NCI-H82 (cell line): ENCODE data around the gene RAB3GAP2.
"Not testable (repeated sequence)": the region's sequence is repeated elsewhere in the genome, so short reads cannot be mapped to it uniquely, and the experiment has no call there.

Experiments
- DNase-seq: peaks from one replicate; lab custom pipeline; 2025; lab: John Stamatoyannopoulos, UW

The RAB3GAP2 gene

DNA sequence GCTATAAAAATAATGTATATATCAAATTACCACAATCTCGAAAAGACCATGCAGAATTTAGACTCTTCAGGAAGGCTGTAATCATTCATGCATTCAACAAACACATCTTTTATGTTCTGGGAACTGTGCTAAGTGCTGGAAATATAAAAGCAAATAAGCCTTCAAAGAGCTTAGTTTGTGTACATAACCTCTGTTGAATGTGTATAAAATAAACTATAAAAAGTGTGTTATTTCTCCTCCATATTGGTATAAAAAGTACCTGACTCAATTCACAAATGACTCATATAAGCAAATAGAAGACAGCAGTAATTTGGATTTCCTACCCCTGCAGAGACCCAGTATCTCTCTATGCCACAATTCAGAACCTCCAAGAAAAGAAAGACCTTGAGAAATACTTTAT, 36.8 kb downstream of the RAB3GAP2 start:
- no peak for DNase-seq

DNA sequence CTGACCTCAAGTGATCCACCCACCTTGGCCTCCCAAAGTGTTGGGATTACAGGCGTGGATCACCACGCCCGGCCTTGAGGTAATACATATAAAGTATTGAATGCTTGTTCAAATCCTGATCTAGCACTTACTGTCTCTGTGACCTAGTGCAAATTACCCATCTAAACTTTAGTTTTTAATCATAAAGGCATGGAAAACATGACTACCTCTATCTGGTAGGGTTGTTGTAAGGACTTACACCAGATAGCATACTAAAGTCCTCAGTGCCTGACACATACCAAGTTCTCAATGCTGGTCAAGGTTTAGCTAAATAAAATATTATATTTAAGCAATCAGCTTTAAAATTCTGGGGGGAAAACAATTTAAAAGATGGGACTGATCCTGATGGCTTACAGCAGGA, 38.3 kb downstream of the RAB3GAP2 start:
- DNase-seq, result no peak

DNA sequence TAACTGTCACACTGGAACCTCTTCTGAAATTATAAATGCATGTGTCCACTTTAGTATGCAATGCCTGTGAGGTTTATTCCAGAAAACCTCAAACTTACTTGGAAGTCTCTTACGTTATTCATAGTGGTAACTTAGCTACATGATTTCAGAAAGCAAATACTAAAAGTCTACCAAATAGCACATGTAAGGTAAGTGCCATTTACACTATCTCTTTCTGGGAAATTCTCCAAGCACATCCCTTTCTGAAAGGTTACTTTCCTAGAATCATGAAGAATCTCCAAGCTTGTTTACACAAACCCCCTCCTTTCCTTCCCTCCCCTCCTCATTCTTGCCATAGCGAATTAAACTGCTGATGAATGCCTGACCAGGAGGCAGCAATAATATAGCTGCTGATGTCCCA, 42.5 kb downstream of the RAB3GAP2 start:
- no peak for DNase-seq

DNA sequence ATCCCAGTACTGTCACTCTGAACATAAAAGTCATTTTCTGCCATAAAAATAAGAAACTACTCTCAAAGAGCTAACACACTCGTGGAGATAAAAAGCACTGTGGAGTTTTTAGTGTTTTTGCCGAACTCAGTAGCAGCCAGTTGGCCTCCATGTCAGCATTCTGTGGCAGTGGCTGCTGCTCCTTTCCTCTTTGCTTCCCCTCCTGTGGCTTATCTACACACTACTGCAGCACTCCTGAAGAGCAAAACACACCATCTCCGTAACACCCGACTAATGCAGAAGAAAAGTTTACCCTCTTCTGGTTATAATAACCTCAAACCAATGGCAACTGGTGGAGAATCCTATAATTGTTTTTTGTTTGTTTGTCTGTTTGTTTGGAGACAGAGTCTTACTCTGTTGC, 44.9 kb downstream of the RAB3GAP2 start:
- DNase-seq, result no peak

DNA sequence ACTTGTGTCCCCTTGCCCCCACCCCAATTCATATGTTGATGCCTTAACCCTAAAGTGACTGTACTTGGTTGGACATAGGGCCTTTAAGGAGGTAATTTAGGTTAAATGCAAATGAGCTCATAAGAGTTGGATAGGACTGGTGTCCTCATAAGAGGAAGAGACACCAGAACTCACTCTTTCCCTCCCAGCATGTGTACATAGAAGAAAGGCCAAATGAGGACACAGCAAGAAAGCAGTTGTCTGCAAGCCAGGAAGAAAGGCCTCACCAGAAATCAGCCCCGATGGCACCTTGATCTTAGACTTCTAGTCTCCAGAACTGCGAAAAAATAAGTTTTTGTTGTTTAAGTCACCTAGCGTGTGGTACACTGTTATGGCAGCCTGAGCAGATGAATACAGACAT, 45.5 kb downstream of the RAB3GAP2 start:
- peak; percentile 36 for DNase-seq

DNA sequence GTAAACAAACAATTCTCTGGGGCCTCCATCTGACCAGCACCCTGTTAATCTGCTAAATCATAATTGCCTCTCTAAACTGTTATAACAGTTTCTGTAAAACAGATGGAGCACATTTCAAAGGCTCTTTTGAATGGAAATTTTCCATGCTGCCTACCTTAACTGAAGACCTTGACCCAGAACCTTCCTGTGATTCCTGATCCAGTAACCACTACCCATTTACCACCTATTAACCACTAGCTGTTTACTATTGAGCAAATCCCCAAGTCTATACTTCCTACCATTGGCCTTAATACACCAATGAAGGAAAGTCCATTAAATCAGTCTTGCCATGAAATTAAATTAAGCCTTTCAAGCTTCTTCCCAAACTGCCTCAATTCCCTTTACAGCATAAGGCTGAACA, 46.3 kb downstream of the RAB3GAP2 start:
- peak; percentile 46 for DNase-seq

DNA sequence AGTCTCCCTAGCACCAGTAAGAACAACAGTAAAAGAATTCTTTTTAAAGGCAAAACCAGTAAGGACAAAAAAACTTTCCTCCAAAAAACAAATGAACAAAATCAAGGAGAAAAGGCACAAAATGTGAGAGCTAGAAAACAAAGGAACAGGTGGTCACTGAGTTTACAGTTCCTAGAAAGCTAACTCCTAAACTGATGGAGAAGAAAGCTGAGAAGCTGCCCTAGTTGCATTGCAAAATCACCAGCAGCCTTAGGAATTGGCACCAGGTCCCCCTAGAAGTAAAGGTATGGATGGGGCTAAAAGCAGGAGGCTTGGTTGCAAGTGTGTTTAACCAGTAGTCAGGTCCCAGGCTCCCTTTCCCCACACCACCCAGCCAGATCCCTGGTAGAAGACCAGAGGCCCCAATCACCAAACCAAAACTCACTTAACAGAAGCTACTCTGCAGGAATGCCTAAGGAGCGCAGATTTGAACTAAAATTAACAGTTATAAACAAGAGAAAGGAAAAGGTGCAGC, 47.6 kb downstream of the RAB3GAP2 start:
- no peak for DNase-seq

DNA sequence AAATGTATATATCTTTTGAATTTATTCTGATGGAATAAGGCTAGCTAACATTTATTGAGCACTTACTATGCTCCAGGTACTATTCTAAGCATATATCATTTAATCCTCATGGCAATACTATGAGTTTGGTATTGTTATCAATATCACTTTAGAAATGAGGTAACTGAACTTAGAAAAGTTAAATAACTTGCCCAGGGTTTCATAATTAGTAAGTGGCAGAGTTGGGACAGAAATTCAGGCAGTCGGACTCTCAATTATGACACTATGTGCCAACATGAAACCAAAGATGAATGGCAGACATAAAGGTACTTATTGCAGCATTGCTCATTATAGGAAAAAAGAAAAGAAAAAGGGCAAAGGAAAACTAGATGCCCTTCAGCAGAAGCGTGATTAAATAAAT, 48.2 kb downstream of the RAB3GAP2 start:
- DNase-seq, result no peak

DNA sequence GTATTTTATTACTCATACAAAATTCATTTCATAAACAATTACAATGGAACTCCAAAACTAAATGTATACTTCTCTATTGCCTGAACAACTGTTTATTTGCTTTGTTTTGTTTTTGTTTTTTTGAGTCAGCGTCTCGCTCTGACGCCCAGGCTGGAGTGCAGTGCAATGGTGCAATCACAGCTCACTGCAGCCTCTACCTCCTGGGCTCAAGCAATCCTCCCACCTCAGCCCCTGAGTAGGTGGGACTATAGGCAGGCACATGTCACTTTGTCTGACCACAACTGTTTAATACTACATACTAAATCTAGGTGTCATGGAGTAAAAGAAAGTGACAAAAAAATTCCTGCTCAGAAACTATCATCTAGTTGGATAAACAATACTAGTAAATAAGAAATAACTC, 49.3 kb downstream of the RAB3GAP2 start:
- no peak for DNase-seq

DNA sequence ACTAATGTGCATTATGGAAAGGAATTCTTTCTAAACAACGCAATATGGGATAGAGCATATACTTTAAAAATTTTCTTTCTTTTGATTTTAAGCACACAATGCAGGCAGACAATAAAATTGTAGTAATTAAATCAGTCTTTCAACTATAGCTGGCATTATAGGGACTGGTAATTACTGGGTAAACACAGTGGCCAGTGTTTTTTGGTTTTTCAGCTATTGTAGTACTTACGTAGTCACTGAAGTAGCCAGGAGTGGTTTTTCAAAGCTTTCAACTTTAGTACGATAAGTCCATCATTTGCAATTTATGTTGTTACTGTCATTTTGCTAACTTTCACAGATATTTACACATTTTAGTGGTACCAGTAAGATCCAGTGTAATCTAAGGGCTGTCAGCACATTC, 50.6 kb downstream of the RAB3GAP2 start:
- no peak for DNase-seq

DNA sequence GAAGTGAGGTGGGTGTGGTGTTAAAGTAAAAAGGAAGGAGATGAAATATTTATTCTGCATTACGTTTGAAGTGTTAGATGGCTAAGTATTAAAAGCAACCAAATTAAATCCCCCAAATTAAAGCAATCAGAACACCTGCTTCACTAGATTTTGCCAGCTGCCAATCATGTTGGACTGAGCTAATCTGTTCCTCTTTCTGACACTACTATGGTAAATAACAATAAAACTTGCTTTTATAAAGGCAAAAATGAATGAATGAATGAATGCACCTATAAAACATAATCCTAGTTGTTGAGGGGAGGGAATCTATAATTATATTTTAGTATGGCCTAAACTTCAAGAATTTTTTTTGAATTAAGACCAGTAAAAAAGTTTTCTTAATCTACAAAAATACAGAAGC, 51.0 kb downstream of the RAB3GAP2 start:
- no peak for DNase-seq

DNA sequence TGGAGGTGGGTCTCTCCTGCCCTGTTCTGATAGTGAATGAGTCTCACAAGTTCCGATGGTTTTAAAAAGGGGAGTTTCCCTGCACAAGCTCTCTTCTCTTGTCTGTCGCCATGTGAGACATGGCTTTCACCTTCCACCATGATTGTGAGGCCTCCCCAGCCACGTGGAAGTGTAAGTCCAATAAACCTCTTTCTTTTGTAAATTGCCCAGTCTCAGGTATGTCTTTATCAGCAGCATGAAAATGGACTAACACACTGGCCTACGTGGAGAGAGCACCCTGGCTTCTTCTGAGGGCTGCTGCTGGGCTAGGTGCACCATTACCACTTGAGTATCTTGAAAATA, 51.6 kb downstream of the RAB3GAP2 start:
- not testable (repeated sequence) for DNase-seq

DNA sequence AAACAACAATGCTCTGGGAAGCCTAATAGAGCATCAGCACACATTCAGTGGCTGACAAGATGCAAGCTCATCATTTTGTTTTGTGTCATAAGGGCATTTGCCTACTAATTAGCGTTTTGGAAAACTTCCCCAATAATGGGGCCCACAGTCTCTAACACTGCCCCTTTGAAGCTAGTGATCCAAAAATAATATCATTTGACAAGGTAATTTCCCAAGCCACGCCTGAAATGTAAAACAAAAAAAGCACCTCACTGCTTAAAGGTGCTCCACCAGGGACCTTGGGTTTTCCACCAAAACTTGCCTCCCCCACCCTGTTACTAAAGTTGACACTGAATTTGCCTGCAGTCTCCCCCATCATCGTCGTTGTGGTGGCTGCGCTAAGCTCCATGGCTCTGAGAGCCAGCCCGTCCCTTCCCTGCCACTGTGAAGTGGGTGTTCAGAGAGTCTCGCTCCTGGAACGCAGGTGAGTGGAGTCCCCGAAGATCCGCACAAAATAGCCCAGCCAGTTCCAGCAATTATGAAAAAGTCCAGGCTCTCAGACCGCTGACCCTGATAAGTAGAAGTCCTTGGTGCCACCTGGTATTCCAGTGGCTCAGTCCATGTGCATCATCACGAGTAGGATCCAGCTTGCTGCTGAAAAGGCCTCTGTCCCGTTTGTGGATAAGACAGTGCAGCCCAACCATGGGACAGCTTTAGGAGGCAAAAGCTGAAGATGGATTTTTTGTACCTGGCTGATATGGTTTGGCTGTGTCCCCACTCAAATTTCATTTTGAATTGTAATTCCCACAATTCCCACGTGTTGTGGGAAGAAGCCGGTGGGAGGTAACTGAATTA, 52.2 kb downstream of the RAB3GAP2 start:
- DNase-seq, result no peak

DNA sequence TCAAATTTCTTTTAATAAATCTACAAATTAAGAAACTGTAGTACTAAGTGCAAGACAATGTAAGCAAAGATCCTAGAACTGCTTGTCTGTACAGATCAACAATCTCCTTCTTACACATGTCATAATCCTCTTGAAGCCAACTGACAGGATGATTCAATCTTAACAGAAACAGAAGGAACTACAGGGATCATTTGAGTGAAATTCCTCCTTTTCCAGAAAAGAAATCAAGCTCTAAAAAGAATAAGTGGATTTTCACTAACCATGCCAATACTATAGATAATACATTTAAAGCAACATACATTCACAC, 53.2 kb downstream of the RAB3GAP2 start:
- DNase-seq, result peak; percentile 54

DNA sequence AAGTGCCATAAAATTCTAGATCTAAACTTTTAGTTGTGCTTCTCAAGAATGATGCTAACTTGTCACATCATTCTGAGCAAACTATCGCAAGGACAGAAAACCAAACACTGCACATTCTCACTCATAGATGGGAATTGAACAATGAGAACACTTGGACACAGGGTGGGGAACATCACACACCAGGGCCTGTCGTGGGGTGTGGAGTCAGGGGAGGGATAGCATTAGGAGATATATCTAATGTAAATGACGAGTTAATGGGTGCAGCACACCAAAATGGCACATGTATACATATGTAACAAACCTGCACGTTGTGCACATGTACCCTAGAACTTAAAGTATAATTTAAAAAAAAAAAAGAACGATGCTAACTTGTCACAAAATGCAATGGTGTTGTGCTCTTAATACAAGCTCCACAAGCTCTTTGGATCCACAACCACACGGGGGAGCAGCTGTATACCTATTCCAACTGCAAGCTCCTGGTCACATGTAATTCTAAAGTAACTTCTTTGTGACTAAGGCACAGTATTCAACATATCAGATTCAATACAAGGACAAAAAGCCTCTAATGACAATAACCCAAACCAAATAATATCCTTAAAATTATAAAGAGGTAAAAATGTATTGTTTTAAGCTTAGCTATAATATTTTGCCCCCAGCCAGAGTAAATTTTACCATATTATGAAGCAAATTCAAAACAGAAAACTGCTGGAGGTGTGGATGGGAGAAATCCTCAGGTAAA, 53.7 kb downstream of the RAB3GAP2 start:
- peak; percentile 81 for DNase-seq

DNA sequence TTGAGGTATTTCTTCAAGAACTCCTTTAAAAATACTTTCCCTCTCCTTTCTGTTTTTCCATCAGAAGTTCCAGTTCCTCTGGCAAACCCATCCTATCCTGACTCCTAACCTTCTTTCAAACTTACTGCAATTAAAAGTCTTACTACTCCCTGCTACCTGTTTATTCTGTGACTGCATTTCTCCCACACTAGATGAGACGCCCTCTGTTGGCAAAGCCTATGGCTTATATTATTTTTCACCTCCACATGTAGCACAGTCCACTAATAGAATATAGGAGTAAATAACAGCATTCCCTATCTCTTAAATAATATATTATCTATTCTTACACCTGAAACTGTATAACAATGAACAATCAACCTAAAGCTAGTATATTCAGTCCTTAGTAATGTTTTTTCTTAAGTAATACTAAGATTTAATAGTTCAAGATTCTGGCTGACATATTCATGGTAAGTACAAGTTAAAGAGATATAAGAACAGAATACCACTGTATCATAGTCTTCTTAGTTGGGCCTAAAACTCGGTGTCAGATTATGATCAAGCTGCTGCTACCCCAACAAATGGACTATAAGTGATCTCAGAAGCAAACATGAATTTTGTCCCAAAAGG, 54.8 kb downstream of the RAB3GAP2 start:
- peak; percentile 19 for DNase-seq

DNA sequence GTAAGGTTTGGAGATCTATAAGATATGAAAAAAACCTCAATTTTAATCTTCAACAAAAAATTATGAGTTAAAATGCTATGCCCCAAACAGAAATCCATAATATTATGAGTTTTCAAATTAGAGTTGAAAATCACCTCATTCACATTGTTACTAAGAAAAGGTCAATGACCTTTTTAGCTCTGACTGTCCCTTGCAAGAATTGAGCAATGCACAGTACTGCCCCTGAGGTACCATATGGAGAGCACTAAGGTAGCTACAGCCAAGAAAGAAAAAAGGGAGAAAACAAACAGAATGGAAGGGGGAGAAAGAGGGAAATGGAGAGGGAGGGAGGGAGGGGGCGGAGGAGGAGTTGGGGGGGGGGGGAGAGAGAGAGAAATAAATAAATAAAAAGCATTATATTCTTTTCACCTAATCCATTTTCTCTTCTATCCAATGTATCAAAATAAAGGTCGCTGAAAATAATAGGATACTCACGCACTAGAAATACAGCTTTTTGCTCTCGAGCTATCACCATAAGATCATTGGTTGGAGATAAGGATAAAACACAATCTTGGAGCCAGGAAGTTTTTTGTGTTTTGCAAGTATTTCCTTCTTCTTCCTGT, 58.8 kb downstream of the RAB3GAP2 start:
- no peak for DNase-seq

DNA sequence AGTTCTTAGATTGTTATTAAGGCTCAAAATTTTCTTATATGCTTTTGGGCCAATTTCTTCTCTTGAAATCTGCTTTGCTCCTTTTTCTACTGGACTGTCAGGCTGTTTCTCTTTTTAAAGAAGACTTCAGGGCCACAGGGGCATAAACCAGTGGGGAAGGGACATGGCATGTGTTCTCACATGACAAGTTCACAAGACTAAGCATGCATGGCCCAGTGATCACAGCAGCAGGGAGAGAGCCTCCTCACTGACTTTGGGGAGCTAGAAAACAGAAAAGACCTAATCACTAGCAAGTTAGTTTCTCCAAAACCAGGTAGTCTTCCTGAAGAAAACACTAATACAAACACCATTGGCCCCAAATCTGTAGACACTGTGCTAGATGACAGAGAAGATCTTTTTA, 64.8 kb downstream of the RAB3GAP2 start:
- DNase-seq, result no peak

DNA sequence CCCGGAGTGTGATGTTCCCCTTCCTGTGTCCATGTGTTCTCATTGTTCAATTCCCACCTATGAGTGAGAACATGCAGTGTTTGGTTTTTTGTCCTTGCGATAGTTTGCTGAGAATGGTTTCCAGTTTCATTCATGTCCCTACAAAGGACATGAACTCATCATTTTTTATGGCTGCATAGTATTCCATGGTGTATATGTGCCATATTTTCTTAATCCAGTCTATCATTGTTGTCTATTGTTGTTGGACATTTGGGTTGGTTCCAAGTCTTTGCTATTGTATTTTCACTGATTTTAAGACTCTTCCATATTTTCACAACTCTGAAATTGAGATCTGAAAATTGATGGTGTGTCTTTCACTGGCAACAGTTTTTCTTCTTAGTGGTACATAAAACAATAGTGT, 67.5 kb downstream of the RAB3GAP2 start:
- not testable (repeated sequence) for DNase-seq

DNA sequence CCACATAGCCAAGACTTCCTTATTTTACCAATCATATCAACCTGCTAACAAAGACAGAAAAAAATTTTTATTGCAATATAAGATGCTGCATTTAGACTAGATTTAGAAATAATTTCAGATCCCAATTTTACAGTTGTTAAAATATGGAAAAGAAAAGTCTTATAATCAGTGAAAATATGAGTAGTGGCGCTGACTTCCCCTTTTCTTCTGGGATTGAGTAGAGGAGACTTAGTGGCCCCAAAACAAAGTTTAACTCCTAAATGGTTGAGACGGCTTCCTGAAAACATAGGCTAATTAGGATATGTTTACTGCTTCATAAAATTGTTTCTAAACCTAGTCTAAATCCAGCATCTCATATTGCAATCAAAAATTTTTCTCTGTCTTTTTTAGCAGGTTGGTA, 68.4 kb downstream of the RAB3GAP2 start:
- no peak for DNase-seq

DNA sequence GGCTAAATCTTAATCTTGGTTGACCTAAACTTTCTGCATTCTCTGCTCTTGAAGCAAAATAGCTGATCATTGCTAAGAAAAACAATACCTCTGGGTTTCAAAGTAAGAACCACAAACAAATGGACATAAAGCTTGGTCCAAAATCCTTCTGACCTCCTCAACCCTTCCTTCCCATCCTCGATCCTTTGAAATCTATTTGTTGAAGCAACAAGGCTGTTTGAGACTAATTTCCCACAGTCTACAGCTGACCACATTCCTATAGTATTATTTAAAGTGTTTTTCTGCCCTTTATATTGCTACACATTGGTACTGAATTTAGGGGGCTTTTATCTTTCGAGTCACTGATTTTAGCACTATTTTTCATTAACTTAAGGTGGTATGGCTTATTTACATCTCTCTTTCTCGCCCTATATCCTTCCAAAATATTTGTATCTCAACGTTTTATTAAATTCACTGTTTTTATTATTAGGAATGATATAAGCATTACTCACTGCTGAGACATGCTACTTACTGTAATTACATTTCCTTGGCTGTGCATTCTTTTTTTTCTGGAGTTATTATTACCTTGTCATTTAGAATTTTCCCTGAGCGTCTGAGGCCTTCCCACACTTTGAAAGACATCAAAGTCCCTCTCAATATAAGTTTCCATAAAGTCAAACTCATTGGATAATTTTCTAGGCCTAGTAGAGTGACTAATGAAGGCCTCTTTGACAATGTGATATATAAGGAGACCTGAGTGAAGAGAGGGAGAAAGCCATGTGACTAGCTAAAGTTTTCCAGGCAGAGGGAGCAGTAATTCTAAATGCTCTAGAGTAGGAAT, 73.9 kb downstream of the RAB3GAP2 start:
- DNase-seq, result no peak

DNA sequence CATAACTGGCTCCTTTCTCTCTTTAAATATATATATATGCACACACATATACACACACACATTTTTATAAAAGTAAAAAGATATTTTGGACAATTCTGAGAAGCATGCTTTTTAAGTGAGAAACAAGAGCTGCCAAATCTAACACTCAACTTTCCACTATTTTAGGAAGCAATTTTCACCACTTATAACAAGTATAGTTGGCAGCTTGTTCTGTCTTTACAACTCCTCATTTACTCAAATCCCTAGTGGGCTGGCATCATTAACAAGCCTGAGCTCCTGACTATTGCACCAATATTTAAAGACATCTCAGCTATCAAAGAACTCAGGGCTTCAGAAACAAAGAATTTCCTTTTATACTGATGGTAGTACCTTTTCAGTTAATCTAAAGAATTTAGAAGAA, 76.6 kb downstream of the RAB3GAP2 start:
- DNase-seq, result no peak
